CD4-positive, alpha-beta T cell treated with Interleukin-1 beta for 1 hour (primary cell): Measurements from ENCODE around the gene HDAC11.
"Not testable (repeated sequence)": the region's sequence is repeated elsewhere in the genome, so short reads cannot be mapped to it uniquely, and the experiment has no call there.

Experiments used
- DNase-seq, 2 donors: peaks; one replicate each; pipeline ENCODE4 v3.0.0-alpha.2; 2020 to 2022

Gene HDAC11

GRCh38 chr3:13479582-13480339, at the start of gene HDAC11:
Gene HDAC11 (plus strand): TSS chr3:13480306. CDS start chr3:13480348, 42 bp downstream.
- DNase-seq: peak; percentile 97 to 98

GRCh38 chr3:13430411-13430875, 49.7 kb upstream of the HDAC11 start:
- DNase-seq: not testable (repeated sequence)

- no peak for DNase-seq
Observed at GRCh38 chr3:13432093-13432492, 48.0 kb upstream of the HDAC11 start.

GRCh38 chr3:13433912-13434311, 46.2 kb upstream of the HDAC11 start:
- no peak for DNase-seq

GRCh38 chr3:13436213-13436612, 43.9 kb upstream of the HDAC11 start:
- DNase-seq: not testable (repeated sequence)

GRCh38 chr3:13440204-13440817, 39.8 kb upstream of the HDAC11 start:
- DNase-seq: no peak

- DNase-seq: not testable (repeated sequence)
Observed at GRCh38 chr3:13442882-13443281, 37.2 kb upstream of the HDAC11 start.

- peak in 1 of 2 donors; percentile 32 for DNase-seq
Observed at GRCh38 chr3:13451301-13451673, 28.8 kb upstream of the HDAC11 start.

- peak; percentile 28 to 69 for DNase-seq
Observed at GRCh38 chr3:13452490-13453335, 27.4 kb upstream of the HDAC11 start.

- no peak for DNase-seq
Observed at GRCh38 chr3:13455644-13456043, 24.5 kb upstream of the HDAC11 start.

- DNase-seq: no peak
Observed at GRCh38 chr3:13457593-13457992, 22.5 kb upstream of the HDAC11 start.

GRCh38 chr3:13459605-13460340, 20.3 kb upstream of the HDAC11 start:
- DNase-seq: no peak

GRCh38 chr3:13460341-13460736, 19.8 kb upstream of the HDAC11 start:
- DNase-seq: no peak

GRCh38 chr3:13461169-13462124, 18.7 kb upstream of the HDAC11 start:
- peak; percentile 72 to 79 for DNase-seq

- no peak for DNase-seq
Observed at GRCh38 chr3:13462125-13462629, 17.9 kb upstream of the HDAC11 start.

- no peak for DNase-seq
Observed at GRCh38 chr3:13462822-13463221, 17.3 kb upstream of the HDAC11 start.

GRCh38 chr3:13463618-13464400, 16.3 kb upstream of the HDAC11 start:
- no peak for DNase-seq

GRCh38 chr3:13465236-13465873, 14.8 kb upstream of the HDAC11 start:
- DNase-seq: no peak

GRCh38 chr3:13466781-13467180, 13.3 kb upstream of the HDAC11 start:
- no peak for DNase-seq
